Measurements from ENCODE around the gene GINS2. TPM values are rescaled to one million over a fixed set of nuclear protein-coding genes. Genes with fewer than 3 reads are reported as not detected.

The GINS2 gene
- total RNA-seq, 1 donor from 2014 or later = 1.4 TPM

DNA sequence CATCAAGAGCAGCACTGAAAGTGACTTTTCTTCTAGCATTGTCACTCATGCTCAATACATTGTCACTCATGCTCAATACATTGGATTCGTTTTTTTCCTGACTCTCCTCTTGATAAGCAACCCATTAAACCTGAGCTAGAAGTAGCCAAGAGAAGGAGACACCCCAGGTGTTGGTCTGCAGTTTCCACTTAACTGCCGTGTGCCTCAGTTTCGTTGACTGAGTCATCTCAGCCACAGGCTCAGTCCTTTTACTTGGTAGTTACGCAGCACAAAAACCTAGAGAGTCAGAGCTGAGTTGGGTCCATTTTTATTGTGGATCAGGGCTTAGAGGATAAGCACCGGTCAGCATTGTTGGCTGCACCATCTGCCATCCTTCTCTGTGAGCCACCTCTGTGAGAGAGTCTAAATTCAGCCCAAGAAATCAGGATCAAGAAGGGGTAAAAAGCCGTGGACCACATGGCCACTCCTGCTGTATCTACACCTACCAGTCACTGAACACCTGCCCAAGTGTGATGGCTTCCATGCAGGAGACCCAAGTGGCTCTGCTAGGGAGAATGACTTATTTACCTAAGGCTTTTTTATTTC lies 11.3 kb downstream of the GINS2 start:
- intact Hi-C loops (cut with DNase I) = no loop called here
- DNase-seq (ENCODE audit: missing footprints) (no peak), ATAC-seq (no peak)

DNA sequence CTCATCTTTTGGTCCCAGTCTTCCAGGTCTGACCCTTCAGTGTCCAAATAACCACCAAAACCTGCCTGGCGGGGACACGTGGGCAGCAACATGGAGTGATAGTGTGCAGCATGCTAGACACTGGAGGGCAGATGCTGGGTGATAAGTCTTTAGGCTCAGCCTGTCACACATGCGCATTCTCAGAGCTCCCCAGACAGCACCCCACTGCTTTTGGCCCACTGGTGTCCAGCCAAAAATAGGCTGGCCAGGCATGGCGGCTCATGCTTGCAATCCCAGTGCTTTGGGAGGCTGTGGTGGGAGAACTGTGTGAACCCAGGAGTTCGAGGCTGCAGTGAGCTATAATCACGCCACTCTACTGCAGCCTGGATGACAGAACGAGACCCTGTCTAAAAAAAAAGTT lies 12.3 kb downstream of the GINS2 start:
- no peak for DNase-seq (ENCODE audit: missing footprints)
- intact Hi-C loops (cut with DNase I) = no loop called here
- ATAC-seq = no peak

DNA sequence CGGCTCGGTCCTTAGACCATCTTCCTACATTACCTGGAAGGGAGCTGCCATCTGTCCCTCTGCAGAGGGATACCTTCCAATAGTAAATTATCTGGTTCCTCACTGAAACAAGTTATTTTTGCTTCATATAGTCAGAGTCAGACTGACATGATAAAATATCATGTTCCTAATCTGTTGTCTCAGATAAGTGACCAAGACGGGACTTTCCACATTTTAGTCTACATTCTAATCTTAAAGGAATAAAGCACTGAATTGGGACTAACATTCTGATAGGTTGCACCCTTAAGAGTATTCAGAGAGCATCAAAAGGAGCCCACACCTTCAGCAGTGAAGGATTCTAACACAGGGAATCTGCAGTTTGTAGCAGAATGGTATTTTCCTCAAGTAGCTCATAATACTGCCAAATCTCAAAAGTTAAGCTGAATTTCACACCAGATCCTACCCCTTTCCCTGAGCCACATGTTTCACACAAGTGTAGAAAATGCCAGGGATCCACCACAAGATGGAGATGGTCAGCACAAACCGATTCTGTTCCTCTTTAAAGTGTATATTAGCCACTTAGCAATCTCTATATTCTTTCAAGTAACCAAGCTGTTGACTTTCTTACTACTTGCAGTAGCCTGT lies 13.4 kb downstream of the GINS2 start:
- intact Hi-C loops (cut with DNase I) = no loop called here
- ATAC-seq (no peak), DNase-seq (ENCODE audit: missing footprints) (no peak)

DNA sequence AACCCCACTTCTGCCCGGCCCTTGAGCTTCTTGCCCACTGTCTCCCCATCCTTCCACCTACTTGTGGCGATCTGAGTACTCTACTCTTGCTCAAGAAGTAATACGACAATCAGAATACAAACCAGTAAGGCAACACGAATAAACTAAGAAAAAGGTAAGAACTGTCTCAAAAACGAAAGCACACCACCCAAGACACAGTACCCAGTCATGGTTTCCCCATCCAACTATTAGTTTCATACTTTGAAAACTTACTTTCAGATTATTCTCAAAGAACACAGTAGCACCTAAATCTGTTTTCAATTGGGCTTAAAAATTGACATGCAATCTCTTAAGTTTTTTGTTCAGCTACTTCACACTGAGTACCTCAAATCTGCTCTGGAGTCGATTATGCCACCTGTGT lies 13.9 kb downstream of the GINS2 start:
- intact Hi-C loops (cut with DNase I) = no loop called here
- ATAC-seq (no peak), DNase-seq (ENCODE audit: missing footprints) (no peak)

DNA sequence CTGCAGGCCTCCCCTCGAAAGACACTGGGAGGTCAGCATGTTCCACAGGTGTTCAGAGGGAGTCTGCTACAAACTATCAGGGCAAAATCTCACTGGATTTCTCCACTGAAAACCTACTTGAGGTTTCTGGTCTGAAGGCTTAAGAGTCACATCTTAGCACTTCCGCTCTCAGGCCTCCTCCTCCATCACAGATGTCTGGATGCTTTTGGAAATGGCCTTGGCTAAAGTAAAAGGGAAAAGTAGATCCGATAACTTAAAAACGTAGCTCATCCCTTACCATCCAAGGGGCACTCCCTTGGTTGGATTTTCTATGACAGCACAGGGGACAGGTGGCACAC lies 14.4 kb downstream of the GINS2 start:
- ATAC-seq = no peak
- no peak for DNase-seq (ENCODE audit: missing footprints)
- intact Hi-C loops (cut with DNase I) = no loop called here

DNA sequence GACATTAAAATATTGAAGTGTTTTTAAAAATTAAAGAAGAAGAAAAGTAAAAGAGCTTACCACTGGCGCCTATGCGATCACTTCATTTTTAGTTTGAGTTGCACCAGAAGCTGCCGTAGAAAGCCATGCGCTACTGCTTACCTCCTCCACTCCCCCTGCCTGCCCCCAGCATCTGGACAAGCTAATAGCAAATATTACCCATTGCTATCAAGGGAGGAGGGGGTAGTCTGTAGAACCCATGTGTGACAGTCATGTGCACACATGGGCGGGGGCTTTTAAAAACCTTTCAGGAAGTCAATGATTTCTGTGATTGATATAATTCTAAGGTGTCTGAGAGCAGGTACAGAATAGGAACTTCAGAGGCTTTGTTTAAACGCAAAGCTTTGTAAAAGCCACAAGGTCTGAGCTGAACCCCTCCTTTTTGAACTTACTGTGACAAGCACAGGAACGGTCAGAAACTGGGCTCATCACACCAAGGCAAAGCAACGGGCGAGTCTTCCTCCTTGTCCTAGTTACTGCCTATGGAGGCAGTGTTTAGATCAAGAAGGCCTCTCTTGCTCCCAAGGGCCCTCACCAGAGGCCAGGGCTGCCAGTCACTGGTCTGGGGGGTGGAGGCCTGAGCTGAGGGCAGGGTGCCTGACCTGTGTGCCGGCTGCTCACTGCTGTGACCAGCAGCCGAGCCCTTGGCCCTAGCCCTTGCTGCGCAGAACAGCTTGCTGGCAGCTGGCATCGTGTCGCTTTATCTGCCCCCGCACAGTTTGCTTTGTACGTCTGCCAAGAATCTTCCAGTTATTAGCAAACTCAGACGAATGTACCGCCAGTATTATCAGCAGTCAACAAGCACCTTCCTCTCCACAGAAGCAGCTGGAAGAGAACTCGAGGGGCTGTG lies 15.0 kb downstream of the GINS2 start:
- DNase-seq (ENCODE audit: missing footprints) (no peak), ATAC-seq (peak; percentile 94)
- intact Hi-C loops (cut with DNase I) = no loop called here

DNA sequence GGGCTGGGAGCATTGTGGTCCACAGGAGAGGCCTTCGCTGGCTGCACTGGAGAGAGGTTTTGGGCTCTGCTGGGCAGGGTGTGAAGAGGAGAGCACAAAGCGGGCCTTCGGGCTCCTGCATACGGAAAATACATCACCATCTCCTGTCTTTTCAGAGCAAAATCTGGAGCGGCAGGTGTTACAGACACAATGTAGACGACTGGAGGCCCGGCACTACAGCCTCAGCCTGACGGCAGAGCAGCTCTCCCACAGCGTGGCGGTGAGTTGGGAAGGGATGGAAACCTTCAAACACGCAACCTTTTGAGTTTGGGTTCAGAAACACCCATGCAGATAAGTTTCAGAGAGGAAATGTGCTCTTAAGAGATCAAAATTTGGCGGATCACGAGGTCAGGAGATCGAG lies 17.9 kb downstream of the GINS2 start:
- DNase-seq (ENCODE audit: missing footprints) = no peak
- ATAC-seq = no peak
- intact Hi-C loops (cut with DNase I) = no loop called here

DNA sequence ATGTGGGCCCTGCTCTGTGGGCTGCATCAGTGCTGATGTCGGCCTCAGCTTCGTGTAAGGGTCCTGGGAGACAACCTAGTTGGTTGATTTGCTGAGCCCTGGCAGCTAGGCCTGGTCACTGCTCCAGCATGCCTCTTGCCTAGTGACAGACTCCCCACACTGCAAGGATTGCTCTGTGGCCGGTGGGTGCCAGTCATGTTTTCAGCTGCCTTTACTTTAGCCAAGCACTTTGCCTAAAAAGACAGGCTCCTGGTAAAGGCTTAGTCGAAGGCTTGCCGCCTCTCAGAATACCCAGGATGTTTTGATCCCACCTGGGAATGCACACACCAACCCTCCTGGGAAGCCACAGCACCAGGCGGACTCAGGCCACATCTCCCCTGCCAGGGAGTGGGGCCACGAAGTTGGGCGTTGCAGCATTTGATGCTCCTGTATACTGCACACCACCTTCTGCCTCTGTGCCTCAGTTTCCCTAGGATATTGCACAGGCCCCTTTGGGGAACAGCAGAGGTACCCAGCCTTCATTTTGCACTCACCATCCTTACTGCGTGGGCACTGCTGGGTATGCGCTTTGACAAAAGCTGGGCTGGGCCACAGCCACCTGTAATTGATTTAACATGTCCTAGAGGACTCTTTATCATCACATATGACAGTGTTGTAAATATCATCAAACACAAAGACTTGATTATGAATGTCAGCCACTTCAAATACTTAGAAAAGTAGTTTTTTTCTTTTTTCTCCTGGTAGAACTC lies 19.9 kb downstream of the GINS2 start:
- intact Hi-C loops (cut with DNase I) = no loop called here
- DNase-seq (ENCODE audit: missing footprints) = no peak
- no peak for ATAC-seq

DNA sequence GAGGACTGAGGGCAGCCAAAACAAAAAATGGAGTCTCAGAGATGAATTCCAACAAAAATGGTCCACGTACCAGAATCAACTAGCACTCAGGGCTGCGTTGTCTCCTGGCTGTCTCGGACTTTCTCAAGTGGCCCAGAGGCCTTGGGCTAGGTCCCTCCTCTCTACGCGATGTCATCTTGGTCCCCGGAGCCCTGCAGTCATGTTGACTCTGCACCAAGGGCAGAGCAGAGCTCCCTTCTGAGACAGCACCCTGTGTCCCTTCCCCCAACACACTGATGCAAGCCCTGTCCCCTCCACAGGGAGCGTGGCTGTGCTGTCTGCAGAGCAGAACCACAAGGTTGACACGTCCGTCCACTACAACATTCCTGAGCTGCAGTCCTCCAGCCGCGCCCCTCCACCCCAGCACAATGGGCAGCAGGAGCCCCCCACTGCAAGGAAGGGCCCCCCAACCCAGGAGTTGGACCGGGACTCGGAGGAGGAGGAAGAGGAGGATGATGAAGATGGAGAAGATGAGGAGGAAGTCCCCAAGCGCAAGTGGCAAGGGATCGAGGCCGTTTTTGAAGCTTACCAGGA lies 20.8 kb downstream of the GINS2 start:
- no peak for ATAC-seq
- no peak for DNase-seq (ENCODE audit: missing footprints)

DNA sequence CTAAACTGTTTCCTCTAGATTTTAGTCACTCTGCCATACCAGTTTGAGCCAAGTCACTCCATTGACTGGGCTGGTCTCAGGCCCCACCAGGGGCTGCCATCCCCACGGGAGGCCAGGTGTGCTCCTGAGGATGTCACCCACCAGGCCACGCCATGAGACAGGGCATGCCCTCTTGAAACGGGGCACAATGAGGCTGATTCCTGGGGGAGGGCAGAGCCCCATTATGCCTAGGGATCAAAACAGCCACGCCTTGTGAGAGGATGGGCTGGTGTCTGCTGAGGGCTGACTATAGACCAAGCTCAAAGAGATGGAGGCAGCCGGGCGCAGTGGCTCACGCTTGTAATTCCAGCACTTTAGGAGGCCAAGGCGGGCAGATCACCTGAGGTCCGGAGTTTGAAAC lies 21.5 kb downstream of the GINS2 start:
- intact Hi-C loops (cut with DNase I) = no loop called here
- DNase-seq (ENCODE audit: missing footprints) = no peak
- ATAC-seq = no peak

More for the DNA sequence above, 20.8 kb downstream of the GINS2 start:
- intact Hi-C loops (cut with DNase I) = no loop called here

DNA sequence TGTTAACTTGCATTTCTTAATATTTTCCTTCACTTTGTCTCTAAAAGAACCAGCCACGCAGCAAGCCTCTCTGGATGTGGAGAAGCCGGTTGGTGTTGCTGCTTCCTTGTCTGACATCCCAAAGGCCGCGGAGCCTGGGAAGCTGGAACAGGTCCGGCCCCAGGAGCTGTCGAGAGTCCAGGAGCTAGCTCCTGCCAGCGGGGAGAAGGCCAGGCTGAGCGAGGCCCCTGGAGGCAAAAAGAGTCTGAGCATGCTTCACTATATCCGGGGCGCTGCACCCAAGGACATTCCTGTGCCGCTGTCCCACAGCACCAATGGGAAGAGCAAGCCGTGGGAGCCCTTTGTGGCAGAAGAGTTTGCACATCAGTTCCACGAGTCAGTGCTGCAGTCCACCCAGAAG lies 22.8 kb downstream of the GINS2 start:
- intact Hi-C loops (cut with DNase I) = no loop called here
- ATAC-seq = no peak

DNA sequence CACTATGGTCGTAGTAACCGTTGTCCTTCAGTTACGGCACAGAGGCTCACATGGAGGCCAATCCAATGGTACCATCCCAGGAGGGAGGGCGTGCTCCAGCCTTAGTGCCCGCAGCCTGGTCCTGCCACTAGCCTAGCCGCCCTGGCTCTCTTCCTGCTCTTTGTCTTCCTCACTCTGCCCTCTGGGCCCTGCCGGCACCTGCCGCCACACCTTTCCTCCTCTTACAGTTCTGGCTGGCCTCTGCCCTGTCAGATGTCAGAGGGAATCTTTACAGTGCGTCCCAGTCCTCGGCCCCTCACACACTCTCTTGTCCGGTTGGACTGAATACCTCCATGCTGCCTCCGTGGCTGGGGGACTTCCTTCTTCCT lies 23.4 kb downstream of the GINS2 start:
- intact Hi-C loops (cut with DNase I) = no loop called here
- no peak for ATAC-seq
- DNase-seq (ENCODE audit: missing footprints) = no peak

More for the DNA sequence above, 22.8 kb downstream of the GINS2 start:
- DNase-seq (ENCODE audit: missing footprints) = no peak

DNA sequence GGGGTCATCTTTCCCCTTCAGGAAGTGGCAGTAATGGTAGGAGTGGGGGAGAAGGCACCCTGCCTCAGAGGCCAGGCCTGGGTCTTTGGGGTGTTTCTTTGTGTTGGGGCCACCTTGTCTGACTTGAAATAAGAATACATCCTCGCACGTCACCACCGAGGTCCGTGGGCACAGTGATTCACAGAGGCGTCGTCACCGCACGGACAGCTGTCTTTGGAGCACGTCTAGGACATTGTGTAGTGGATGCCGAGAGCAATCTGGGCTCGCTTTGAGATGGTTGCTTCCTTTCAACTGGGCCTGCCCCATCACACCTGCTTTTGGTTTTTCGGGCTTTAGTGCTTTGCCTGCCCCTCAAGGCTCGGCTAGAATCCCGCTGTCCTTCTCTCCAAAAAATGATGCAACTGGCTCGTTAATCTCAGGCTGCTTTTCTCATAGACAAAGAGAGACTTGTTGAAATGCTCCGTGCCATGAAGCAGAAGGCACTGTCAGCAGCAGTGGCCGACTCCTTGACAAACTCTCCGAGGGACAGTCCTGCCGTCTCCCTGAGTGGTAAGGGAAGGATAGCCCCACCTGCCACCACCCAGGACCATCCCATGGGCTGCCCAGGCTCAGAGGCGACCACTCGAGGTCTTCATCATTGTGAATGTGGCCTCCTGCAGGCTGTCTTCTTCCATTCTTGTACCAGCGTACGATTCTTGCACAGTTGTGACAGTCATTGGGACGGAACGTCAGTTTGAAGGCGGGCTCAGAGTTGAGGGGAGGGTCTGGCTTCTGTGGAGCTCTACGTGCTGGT lies 24.0 kb downstream of the GINS2 start:
- DNase-seq (ENCODE audit: missing footprints) = no peak
- intact Hi-C loops (cut with DNase I) = no loop called here
- no peak for ATAC-seq

DNA sequence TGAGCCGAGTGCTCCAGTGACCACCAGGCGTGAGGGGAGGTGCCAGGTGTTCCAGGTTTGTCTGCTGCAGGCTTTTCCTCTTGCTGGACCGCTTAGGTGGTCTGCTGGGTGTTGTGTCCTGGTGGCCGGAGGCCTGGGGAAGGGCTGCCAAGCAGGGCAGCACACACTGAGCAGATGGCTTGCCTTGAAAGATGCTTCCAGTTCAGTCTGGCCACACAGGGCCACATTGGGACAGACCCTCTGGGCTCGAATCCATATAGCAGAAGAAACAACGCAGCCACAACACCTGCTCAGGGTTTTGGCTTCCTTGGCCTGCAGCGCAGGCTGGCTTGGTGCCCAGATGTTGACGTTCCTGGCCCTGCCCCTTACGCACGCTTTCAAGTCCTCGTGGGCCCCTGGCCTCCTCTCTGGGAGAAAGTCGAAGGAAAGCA lies 24.8 kb downstream of the GINS2 start:
- ATAC-seq = no peak
- DNase-seq (ENCODE audit: missing footprints) = no peak
- intact Hi-C loops (cut with DNase I) = no loop called here

DNA sequence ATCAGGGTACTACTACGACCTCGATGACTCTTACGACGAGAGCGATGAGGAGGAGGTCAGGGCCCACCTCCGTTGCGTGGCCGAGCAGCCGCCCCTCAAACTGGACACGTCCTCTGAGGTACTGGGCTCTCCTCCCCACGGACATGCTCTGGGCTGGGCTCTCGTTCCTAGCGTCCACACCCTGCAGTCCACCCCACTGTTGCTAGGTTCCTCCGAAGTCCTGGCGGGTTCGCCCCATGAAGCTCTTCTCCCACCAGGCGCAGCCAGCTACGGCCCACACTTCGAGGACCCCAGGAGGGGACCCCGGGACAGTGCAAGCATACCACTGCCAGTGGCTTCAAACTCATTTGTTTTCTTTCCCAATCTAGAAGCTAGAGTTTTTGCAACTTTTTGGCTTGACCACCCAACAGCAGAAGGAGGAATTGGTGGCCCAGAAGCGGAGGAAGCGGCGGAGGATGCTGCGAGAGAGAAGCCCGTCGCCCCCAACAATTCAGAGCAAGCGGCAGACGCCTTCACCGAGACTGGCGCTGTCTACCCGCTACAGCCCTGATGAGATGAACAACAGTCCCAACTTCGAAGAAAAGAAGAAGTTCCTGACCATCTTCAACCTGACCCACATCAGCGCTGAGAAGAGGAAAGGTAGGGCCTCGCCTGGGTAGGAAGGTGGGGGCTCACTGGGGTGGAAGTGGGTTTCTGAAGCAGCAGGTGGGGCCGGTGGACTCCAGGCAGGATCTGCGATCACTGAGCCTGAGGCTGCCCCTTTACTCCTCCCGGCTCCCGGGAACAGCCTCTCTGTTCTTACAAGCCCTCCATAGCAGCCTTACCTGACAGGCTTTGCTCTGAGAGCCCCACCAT lies 25.6 kb downstream of the GINS2 start:
- no peak for ATAC-seq
- intact Hi-C loops (cut with DNase I) = no loop called here
- no peak for DNase-seq (ENCODE audit: missing footprints)

DNA sequence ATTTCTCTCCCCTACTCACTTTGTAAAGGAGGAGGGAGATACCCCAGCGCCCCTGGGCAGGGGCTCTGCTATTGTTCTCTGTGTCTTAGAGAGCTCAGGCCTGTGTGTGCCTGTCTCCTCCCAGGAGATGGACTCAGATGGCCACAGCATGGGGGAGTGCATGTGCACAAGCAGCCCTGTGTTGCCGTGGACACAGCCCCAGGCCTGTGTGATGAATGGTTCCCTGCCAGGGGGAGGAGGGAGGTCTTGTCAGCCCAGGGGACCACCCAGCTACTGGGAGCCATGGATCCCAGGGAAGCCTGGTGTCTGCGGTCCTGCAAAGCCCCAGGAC lies 26.3 kb downstream of the GINS2 start:
- intact Hi-C loops (cut with DNase I) = no loop called here
- ATAC-seq (no peak), DNase-seq (ENCODE audit: missing footprints) (no peak)

DNA sequence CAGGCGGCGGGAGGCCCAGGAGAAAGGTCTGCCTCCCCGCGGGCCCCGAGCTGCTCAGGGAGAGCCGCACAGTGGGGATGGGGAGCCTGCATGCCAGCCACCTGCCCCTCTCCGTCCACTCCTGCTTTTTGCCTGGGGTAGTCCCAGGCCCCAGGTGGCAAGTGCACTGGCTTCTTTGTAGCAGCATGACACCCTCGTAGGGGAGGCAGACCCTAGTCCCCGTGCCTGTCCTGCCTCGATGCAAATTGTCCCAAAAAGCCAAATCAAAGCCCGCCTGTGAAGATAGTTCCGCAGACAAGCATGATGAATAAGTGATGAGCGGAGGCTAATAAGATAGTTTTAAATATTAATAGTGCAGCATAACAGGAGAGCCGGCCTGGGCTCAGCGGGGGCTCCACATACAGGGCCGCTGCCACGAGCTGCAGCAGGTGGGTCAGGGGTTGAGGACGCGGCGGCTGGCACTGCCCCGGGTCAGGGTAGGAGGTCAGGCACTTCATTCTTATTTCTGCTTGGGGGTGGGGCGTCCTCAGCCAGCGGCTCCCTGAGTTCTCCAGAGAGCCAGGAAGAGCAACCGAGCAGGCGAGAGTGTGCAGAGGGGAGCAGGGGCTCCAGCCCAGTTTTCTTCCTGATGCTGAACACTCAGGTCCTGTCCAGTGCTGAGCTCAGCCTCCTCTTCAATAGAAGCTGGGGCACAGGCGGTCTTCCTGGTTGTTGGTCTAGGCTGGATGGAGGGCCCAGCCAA lies 26.8 kb downstream of the GINS2 start:
- DNase-seq (ENCODE audit: missing footprints) (peak; percentile 46), ATAC-seq (no peak)
- intact Hi-C loops (cut with DNase I) = no loop called here
